Prostate gland (tissue), 2 donors: ENCODE measurements around the gene AKAP7. TPM values are rescaled to one million over a fixed set of nuclear protein-coding genes. Genes with fewer than 3 reads are reported as not detected.
"Not testable (repeated sequence)": the region's sequence is repeated elsewhere in the genome, so short reads cannot be mapped to it uniquely, and the experiment has no call there.

Experiments used
- DNase-seq: peaks from one replicate; pipeline ENCODE4 v3.0.0-alpha.2; 2019; ENCODE audit warnings: low spot score
- H3K27ac ChIP-seq, 2 donors: fragments of 200-600 bp; sonication (generic); 2 replicates each; pipeline ENCODE4 v1.5.1; 2017 to 2019
- H3K27me3 ChIP-seq: fragments of 200-600 bp; sonication (generic); replicated peaks from 2 replicates; pipeline ENCODE4 v1.5.1; 2019; ENCODE audit not compliant: insufficient read depth
- H3K36me3 ChIP-seq, 2 donors: fragments of 200-600 bp; sonication (generic); 1 replicate in 1 of 2; 2 replicates in 1 of 2; pipeline versions ENCODE4 v1.5.1 to v1.8.1; 2017 to 2019
- H3K4me1 ChIP-seq: fragments of 200-600 bp; sonication (generic); replicated peaks from 2 replicates; pipeline ENCODE4 v1.5.1; 2019
- H3K4me3 ChIP-seq, 2 donors: fragments of 200-600 bp; sonication (generic); 2 replicates each; pipeline ENCODE4 v1.5.1; 2017 to 2019
- H3K9me3 ChIP-seq: fragments of 200-600 bp; sonication (generic); 2 replicates; pipeline ENCODE4 v1.5.1; 2017
- POLR2A ChIP-seq: fragments of 450-650 bp; IDR thresholded peaks from one replicate; pipeline ENCODE4 v1.6.1; 2016; ENCODE audit warnings: antibody characterized with exemption, mild to moderate bottlenecking
- POLR2AphosphoS5 ChIP-seq: sonication (generic); formaldehyde crosslinking; IDR thresholded peaks from one replicate; pipeline ENCODE4 v1.6.1; 2017; ENCODE audit warnings: antibody characterized with exemption
- WGBS: methylation state at CpG from one replicate; pipeline ENCODE4 v1.1.5; 2018; 5-methylcytosine and 5-hydroxymethylcytosine counted together
- intact Hi-C: fragments of 100-400 bp; cut with DNase I; formaldehyde crosslinking; loops from one replicate; pipeline ENCODE4 v1.14.2; 2022
- total RNA-seq, 2 donors: library from RNA; depleted of rRNA; stranded (reverse); fragments of >200 nt; gene quantifications; one replicate each; pipeline ENCODE4 v1.1.0, GENCODE V29; 2016
- TF ChIP-seq, protein P1 (sequence below), 4 experiments: fragments of 200-600 bp in 2 of 4; fragments of 450-650 bp in 2 of 4; sonication (generic) in 2 of 4; IDR thresholded peaks; 1 replicate in 3 of 4; 2 replicates in 1 of 4; pipeline ENCODE4 v1.5.1; 2016 to 2019; ENCODE audit warnings: antibody characterized with exemption in 4 of 4, mild to moderate bottlenecking in 2 of 4, moderate library complexity in 2 of 4

Gene AKAP7
- total RNA-seq, 2 donors from 2014 or later, result 23.7 to 34.3 TPM

DNA sequence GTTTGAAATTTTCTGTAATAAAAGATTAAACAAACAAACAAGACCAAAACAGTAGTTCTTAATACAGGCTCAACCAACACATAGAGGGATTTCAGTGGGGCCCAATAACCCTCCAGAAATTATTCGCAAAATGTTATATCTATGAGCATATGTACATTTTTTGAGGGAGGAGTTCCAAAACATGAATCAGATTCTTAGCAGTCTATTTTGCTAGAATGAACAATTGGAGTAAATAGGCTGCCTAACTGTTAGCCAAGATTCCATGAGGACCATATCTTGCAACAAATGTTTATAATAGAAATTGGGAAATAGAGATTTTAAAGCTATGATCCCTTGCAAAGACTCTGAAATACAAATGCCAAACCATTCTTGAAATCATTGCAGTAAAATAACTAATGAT, 186.3 kb downstream of the AKAP7 start:
- no peak for TF ChIP-seq POLR2AphosphoS5

DNA sequence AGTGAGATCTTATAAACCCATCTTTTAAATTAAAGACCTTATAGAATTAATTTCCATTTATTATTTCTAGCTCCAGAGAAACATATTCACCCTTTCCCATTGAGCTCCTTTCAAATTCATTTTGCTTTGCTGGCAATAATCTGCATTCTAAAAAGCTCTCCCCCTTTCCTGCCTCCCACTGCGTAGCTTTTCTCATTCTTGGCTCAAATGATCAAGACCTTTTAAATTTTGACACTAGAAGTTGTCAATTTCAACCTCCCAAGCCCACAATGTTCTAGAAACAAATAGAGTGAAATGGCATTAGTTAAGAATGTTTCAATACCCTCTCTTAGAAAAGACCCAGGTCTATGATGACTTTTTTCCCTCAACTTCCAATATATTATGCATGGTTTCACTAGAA, 186.9 kb downstream of the AKAP7 start:
- Histone ChIP-seq H3K4me3 (no peak overlapping the region), H3K27ac (no peak overlapping the region), H3K9me3 (no peaks in the 10 kb centered on the region), H3K4me1 (no peaks in the 10 kb centered on the region), H3K27me3 (no peaks in the 10 kb centered on the region), H3K36me3 (no peaks in the 10 kb centered on the region)
- TF ChIP-seq POLR2AphosphoS5, result no peak
- no peak for TF ChIP-seq POLR2A
- TF ChIP-seq, protein P1, sequence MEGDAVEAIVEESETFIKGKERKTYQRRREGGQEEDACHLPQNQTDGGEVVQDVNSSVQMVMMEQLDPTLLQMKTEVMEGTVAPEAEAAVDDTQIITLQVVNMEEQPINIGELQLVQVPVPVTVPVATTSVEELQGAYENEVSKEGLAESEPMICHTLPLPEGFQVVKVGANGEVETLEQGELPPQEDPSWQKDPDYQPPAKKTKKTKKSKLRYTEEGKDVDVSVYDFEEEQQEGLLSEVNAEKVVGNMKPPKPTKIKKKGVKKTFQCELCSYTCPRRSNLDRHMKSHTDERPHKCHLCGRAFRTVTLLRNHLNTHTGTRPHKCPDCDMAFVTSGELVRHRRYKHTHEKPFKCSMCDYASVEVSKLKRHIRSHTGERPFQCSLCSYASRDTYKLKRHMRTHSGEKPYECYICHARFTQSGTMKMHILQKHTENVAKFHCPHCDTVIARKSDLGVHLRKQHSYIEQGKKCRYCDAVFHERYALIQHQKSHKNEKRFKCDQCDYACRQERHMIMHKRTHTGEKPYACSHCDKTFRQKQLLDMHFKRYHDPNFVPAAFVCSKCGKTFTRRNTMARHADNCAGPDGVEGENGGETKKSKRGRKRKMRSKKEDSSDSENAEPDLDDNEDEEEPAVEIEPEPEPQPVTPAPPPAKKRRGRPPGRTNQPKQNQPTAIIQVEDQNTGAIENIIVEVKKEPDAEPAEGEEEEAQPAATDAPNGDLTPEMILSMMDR (IDR thresholded peaks at IDR 0.05), result no peak
- WGBS, result 79% methylated on average over 1 of the region's 1 CpG
- no peak for DNase-seq
- intact Hi-C loops, result no loop called here

More for the DNA sequence above, 186.3 kb downstream of the AKAP7 start:
- H3K27me3 ChIP-seq, result no peaks in the 10 kb centered on the region
- H3K27ac ChIP-seq, result no peak overlapping the region
- intact Hi-C loops, result no loop called here
- WGBS, result 95% methylated on average over 1 of the region's 1 CpG
- H3K36me3 ChIP-seq, result no peaks in the 10 kb centered on the region
- H3K4me1 ChIP-seq, result no peaks in the 10 kb centered on the region
- no peak overlapping the region for H3K4me3 ChIP-seq
- DNase-seq, result no peak
- H3K9me3 ChIP-seq, result no peaks in the 10 kb centered on the region

- H3K4me3 ChIP-seq, H3K9me3 ChIP-seq, H3K27ac ChIP-seq, H3K27me3 ChIP-seq, intact Hi-C loops, DNase-seq, H3K4me1 ChIP-seq, H3K36me3 ChIP-seq: not testable (repeated sequence)
- WGBS, result 97% methylated on average over 14 of the region's 14 CpGs
Observed at GRCh38 chr6:131325669-131326068, 190.4 kb downstream of the AKAP7 start.

- H3K27ac ChIP-seq, intact Hi-C loops: not testable (repeated sequence)
Observed at GRCh38 chr6:131328727-131329126, 193.5 kb downstream of the AKAP7 start.

GRCh38 chr6:131331151-131331550, 195.9 kb downstream of the AKAP7 start:
- Histone ChIP-seq H3K9me3 (no peaks in the 10 kb centered on the region), H3K27ac (no peak overlapping the region), H3K36me3 (no peaks in the 10 kb centered on the region), H3K27me3 (no peaks in the 10 kb centered on the region), H3K4me3 (no peak overlapping the region), H3K4me1 (no peaks in the 10 kb centered on the region)
- TF ChIP-seq POLR2A (no peak), POLR2AphosphoS5 (no peak)
- TF ChIP-seq, protein P1 (IDR thresholded peaks at IDR 0.05), result no peak
- DNase-seq, result no peak
- intact Hi-C loops, result no loop called here
- 48% methylated on average over 3 of the region's 3 CpGs for WGBS

More at GRCh38 chr6:131328727-131329126, 193.5 kb downstream of the AKAP7 start:
- WGBS, result 92% methylated on average over 5 of the region's 5 CpGs
- not testable (repeated sequence) for H3K36me3 ChIP-seq, DNase-seq, H3K27me3 ChIP-seq, H3K4me3 ChIP-seq, H3K4me1 ChIP-seq, H3K9me3 ChIP-seq

DNA sequence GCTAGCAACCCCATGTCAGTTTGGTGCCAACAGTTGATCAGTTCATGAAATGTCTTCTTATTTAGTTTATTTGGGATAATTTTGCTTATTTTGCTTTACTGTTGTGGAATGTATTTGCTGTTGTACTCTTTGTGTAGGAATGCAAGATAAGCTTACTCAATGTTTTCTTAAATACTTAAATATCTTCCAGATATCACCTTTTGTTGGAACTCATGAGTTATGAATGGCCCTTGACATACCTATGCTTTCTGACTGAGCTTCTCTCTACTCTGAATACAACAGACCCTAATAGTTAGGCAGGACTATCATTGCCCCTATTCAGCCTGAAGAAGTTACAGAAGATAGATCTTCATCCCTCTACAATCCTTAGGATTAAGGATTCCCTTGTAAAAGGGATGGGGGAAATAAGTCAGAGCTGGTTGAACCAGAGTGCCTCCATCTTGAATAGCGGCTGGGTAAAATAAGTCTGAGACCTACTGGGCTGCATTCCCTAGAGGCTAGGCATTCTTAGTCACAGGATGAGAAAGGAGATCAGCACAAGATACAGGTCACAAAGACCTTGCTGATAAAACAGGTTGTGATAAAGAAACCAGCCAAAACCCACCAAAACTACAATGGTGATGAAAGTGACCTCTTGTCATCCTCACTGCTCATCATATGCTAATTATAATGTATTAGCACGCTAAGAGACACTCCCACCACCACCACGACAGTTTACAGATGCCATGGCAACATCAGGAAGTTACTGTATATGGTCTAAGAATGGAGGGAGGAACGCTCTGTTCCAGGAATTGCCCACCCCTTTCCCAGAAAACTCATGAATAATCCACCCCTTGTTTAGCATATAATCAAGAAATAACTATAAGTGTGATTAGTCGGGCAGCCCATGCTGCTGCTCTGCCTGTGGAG, 196.9 kb downstream of the AKAP7 start:
- intact Hi-C loops, result no loop called here
- no peaks in the 10 kb centered on the region for H3K4me1 ChIP-seq
- WGBS, result 93% methylated on average over 5 of the region's 5 CpGs
- TF ChIP-seq POLR2AphosphoS5 (no peak), POLR2A (no peak)
- TF ChIP-seq, protein P1 (IDR thresholded peaks at IDR 0.05), result no peak
- no peaks in the 10 kb centered on the region for H3K9me3 ChIP-seq
- DNase-seq, result no peak
- no peaks in the 10 kb centered on the region for H3K27me3 ChIP-seq
- no peak overlapping the region for H3K27ac ChIP-seq
- no peak overlapping the region for H3K4me3 ChIP-seq
- no peaks in the 10 kb centered on the region for H3K36me3 ChIP-seq

Other genes with a start within 250 kb of the AKAP7 start
- 100 to 1,000 TPM in 1 of 2 donors, 10 to 100 TPM in 1; 11.9 to 105 TPM for gene EPB41L2, start 72.2 kb upstream of the AKAP7 start, total RNA-seq